NOMO-1 (cell line): Measurements from ENCODE around the gene DLG2.

Experiments used
- DNase-seq, 2 experiments: peaks; one replicate each; lab custom pipeline; 2025; ENCODE audit not compliant: unreplicated experiment in 2 of 2; lab: John Stamatoyannopoulos, UW

DLG2 gene

GRCh38 chr11:84103096-84103495, 1524.0 kb downstream of the DLG2 start:
- DNase-seq: no peak

GRCh38 chr11:84097186-84097585, 1530.0 kb downstream of the DLG2 start:
- no peak for DNase-seq

GRCh38 chr11:84091212-84091986, 1535.7 kb downstream of the DLG2 start:
- DNase-seq: no peak

- no peak for DNase-seq
Measured at GRCh38 chr11:84089072-84090057, 1537.8 kb downstream of the DLG2 start.

- DNase-seq: no peak
Measured at GRCh38 chr11:84071851-84072250, 1555.3 kb downstream of the DLG2 start.

GRCh38 chr11:84069048-84069447, 1558.1 kb downstream of the DLG2 start:
- no peak for DNase-seq

- no peak for DNase-seq
Measured at GRCh38 chr11:84061726-84062125, 1565.4 kb downstream of the DLG2 start.

- DNase-seq: no peak
Measured at GRCh38 chr11:84056653-84057376, 1570.3 kb downstream of the DLG2 start.

GRCh38 chr11:84045146-84045545, 1582.0 kb downstream of the DLG2 start:
- no peak for DNase-seq

- DNase-seq: no peak
Measured at GRCh38 chr11:84044706-84045105, 1582.4 kb downstream of the DLG2 start.

GRCh38 chr11:84036664-84037194, 1590.4 kb downstream of the DLG2 start:
- DNase-seq: no peak

GRCh38 chr11:84035645-84036044, 1591.5 kb downstream of the DLG2 start:
- no peak for DNase-seq

GRCh38 chr11:84034484-84034883, 1592.7 kb downstream of the DLG2 start:
- no peak for DNase-seq

GRCh38 chr11:84024266-84024665, 1602.9 kb downstream of the DLG2 start:
- DNase-seq: no peak

GRCh38 chr11:84022695-84023094, 1604.4 kb downstream of the DLG2 start:
- DNase-seq: no peak

GRCh38 chr11:84022201-84022600, 1604.9 kb downstream of the DLG2 start:
- no peak for DNase-seq

- no peak for DNase-seq
Measured at GRCh38 chr11:84021291-84021690, 1605.9 kb downstream of the DLG2 start.

GRCh38 chr11:84019571-84020194, 1607.5 kb downstream of the DLG2 start:
- no peak for DNase-seq

GRCh38 chr11:84014539-84014938, 1612.6 kb downstream of the DLG2 start:
- DNase-seq: no peak

GRCh38 chr11:84012171-84012826, 1614.8 kb downstream of the DLG2 start:
- no peak for DNase-seq
